ENCODE data around the gene TFEB. TPM values are rescaled to one million over a fixed set of nuclear protein-coding genes. Genes with fewer than 3 reads are reported as not detected.

The TFEB gene
- 7.3 and 8.6 TPM in 2 replicates for total RNA-seq (2021)
- Bru-seq, nascent RNA, result percentile 42 among the genes with signal in this experiment
- percentile 46 among the genes with signal in this experiment for BruChase-seq, experiment 1, labeled RNA remaining after a 2-hour chase
- percentile 34 among the genes with signal in this experiment for BruChase-seq, experiment 2, labeled RNA remaining after a 6-hour chase
- long read RNA-seq, partial matches to known transcripts, result 2 of 10 reads
- long read RNA-seq, other reads (novel, unspliced or antisense), result 1 of 10 reads

DNA sequence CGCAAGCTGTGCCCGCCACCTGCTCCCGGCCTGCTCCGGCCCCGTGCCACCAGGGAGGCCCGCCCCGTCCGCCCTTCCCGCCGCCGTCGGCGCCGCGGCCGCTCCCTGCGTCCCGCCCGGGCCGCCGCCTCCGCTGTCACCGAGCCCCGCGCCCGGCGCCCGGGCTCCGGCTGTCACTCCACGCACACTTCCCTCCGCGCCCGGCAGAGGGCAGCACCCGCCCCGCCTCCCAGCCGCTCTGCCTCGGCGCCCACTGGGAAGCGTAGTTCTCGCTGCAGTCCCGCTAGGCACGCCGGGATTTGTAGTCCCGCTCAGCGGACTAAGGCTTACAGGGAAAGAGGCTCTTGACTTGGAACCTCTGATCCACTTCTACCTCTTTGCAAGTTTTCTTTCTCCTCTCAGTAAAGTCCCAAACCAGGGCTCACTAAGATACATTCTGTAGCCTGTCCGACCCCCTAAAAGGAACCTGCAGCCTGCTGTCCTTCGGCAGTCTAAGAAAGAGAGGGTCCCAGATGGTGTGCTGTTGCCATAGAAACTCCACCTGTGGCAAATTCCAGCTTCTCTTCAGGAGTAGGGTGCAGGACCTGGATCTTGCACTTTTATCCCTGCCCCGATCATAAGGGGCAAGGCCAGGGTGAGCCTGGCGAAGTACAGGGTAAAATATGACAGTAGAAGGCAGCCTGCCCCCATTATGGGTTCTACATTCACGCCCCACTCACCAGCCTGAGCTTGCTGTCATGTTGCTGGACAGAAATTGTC is at the start of gene TFEB:
TFEB (minus strand) TSS at position 182 of the 759 bp plus-strand sequence. CDS start 44,395 bp downstream, outside the sequence.
- H3K27me3 ChIP-seq (ENCODE audit: insufficient read depth, low read depth), result no peaks in the 10 kb centered on the region
- peaks cover 23% of the 10 kb centered on the region for H3K4me1 ChIP-seq (replicated peaks; ENCODE audit: insufficient read depth)
- peaks cover 4% of the 10 kb centered on the region; the same call in 1 of the 2 replicates for H3F3A ChIP-seq (ENCODE audit: insufficient read depth, low read depth)
- H3K79me2 ChIP-seq (ENCODE audit: low read depth), result no peaks in the 10 kb centered on the region
- ChIA-PET CTCF (interaction anchor here (0.9 kb wide), 1 partner anchor 431 kb away, joined by 5 read pairs; no protein-coding TSS in a partner anchor), POLR2A (ENCODE audit: unreplicated experiment) (interaction anchor here (0.6 kb wide), 1 partner anchor 44 kb away, joined by 3 read pairs; no protein-coding TSS in a partner anchor)
- H3K4me2 ChIP-seq, result peak within 1 kb of the TSS; percentile 77
- H2AFZ ChIP-seq, result peak within 1 kb of the TSS; percentile 71
- no peaks in the 10 kb centered on the region; the same call in 1 of the 2 replicates for H4K20me1 ChIP-seq (ENCODE audit: insufficient read depth)
- no peaks in the 10 kb centered on the region for H3K9me2 ChIP-seq (ENCODE audit: insufficient read depth)
- no peaks in the 10 kb centered on the region for H3K9me3 ChIP-seq (ENCODE audit: insufficient read depth, low read depth)
- DNase-seq, result peak; percentile 81 to 94
- H3K4me3 ChIP-seq, result peak within 1 kb of the TSS; percentile 57
- no peak for TF ChIP-seq EZH2 (IDR thresholded peaks at IDR 0.05; ENCODE audit: low read depth)
- TF ChIP-seq, protein P1, sequence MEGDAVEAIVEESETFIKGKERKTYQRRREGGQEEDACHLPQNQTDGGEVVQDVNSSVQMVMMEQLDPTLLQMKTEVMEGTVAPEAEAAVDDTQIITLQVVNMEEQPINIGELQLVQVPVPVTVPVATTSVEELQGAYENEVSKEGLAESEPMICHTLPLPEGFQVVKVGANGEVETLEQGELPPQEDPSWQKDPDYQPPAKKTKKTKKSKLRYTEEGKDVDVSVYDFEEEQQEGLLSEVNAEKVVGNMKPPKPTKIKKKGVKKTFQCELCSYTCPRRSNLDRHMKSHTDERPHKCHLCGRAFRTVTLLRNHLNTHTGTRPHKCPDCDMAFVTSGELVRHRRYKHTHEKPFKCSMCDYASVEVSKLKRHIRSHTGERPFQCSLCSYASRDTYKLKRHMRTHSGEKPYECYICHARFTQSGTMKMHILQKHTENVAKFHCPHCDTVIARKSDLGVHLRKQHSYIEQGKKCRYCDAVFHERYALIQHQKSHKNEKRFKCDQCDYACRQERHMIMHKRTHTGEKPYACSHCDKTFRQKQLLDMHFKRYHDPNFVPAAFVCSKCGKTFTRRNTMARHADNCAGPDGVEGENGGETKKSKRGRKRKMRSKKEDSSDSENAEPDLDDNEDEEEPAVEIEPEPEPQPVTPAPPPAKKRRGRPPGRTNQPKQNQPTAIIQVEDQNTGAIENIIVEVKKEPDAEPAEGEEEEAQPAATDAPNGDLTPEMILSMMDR (conservative IDR thresholded peaks at IDR 0.05), result peak; percentile 75
- no peak within 1 kb of the TSS for H3K27ac ChIP-seq
- no peaks in the 10 kb centered on the region for H3K36me3 ChIP-seq (ENCODE audit: low read depth)
- intact Hi-C loops (cut with micrococcal nuclease; ENCODE audit: unreplicated experiment), result loop anchor here (1.0 kb wide), 2 partner anchors 41 to 52 kb away; no protein-coding TSS in a partner anchor
- BruUV-seq (replicated peaks), result no TSS peak

DNA sequence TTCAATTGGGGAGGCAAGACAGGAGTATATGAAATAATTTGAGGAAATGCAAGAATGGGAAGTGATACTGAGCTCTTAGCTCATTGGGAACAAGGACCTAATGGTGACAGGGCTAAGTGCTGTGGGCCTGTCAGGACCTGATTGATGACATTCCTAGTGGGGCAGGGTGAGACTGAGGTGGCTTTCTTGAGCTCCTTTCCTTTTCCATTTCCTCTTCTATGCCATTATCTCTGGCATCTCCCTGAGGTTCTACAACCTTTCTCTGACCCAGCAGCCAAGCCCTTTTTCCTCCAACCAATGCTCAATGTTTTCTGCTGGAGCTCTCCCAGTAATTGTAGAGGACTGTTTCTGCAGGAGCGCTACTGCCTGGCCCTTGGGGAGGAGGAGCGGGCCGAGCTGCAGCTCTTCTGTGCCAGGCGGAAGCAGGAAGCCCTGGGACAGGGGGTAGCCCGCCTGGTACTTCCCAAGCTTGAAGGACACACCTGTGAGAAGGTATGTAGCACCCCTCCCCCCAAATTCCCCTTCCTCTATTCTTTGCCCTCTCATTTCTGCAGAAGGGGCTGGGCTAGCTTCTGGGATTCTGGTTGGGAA is 49.3 kb upstream of the TFEB start:
- H3K9me2 ChIP-seq (ENCODE audit: insufficient read depth), result no peaks in the 10 kb centered on the region
- intact Hi-C loops (cut with micrococcal nuclease; ENCODE audit: unreplicated experiment), result loop anchor here (5.0 to 10.0 kb wide), 3 partner anchors 153 to 1093 kb away; partner anchors contain the start of genes PRPH2 and RPL7L1
- CTCF ChIA-PET, result interaction anchor here (0.5 to 1.6 kb wide), 8 partner anchors 48 to 430 kb away, joined by 3 to 10 read pairs (median 6); partner anchors contain the start of genes BYSL, MED20 and TAF8
- peaks cover 52% of the 10 kb centered on the region for H3F3A ChIP-seq (ENCODE audit: insufficient read depth, low read depth)
- H2AFZ ChIP-seq, result no peak overlapping the region
- POLR2A ChIA-PET (ENCODE audit: unreplicated experiment), result interaction anchor here (0.5 to 0.7 kb wide), 13 partner anchors 10 to 1642 kb away, joined by 3 to 15 read pairs (median 5); partner anchors contain the start of genes ABCC10, KLHDC3 and MEA1
- DNase-seq, result peak; percentile 68 to 90
- no peaks in the 10 kb centered on the region for H3K9me3 ChIP-seq (ENCODE audit: insufficient read depth, low read depth)
- peak overlapping the region; percentile 78 for H3K27ac ChIP-seq
- peaks cover 8% of the 10 kb centered on the region for H3K36me3 ChIP-seq (ENCODE audit: low read depth)
- no peaks in the 10 kb centered on the region for H3K27me3 ChIP-seq (ENCODE audit: insufficient read depth, low read depth)
- TF ChIP-seq, protein P1 (conservative IDR thresholded peaks at IDR 0.05), result no peak
- TF ChIP-seq EZH2 (IDR thresholded peaks at IDR 0.05; ENCODE audit: low read depth), result no peak
- no peak overlapping the region for H3K4me3 ChIP-seq
- H3K4me1 ChIP-seq (replicated peaks; ENCODE audit: insufficient read depth), result peaks cover 50% of the 10 kb centered on the region
- H3K79me2 ChIP-seq (ENCODE audit: low read depth), result peaks cover 28% of the 10 kb centered on the region
- H3K4me2 ChIP-seq, result peak overlapping the region; percentile 90
- H4K20me1 ChIP-seq (ENCODE audit: insufficient read depth), result no peaks in the 10 kb centered on the region; the same call in 1 of the 2 replicates
- no TSS peak for BruUV-seq (replicated peaks)
